HG03442 (cell line): Measurements from ENCODE around the gene LRBA.

Source experiments
- ATAC-seq: cut with Tn5 transposase; IDR thresholded peaks from one replicate; pipeline ENCODE4 v1.9.1; 2021; ENCODE audit warnings: mild to moderate bottlenecking, moderate library complexity; ENCODE audit not compliant: unreplicated experiment

LRBA gene

GRCh38 chr4:150236626-150237025 is 778.5 kb downstream of the LRBA start:
- no peak for ATAC-seq

DNA sequence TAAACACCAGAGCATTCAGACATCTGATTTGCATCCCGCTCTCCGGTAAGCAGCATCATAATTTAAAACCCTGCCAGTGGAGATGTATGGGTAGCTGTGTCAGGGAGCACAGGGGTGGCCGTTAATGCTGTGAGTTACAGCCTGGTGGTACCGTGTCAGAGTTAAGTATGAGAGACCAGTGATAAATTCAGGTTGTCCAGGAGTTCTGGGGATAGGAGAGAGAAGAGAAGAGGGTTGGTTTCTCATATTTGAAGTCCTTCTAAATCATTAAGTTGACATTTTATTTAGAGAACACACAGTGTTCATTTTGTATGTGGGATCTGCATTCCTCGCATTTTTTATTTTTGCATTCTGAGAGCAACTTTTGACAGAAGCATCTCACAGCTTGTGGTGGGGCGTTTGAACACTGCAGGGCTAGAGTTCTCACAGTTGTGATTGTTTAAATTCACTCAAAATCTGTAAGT is 779.2 kb downstream of the LRBA start:
- no peak for ATAC-seq

DNA sequence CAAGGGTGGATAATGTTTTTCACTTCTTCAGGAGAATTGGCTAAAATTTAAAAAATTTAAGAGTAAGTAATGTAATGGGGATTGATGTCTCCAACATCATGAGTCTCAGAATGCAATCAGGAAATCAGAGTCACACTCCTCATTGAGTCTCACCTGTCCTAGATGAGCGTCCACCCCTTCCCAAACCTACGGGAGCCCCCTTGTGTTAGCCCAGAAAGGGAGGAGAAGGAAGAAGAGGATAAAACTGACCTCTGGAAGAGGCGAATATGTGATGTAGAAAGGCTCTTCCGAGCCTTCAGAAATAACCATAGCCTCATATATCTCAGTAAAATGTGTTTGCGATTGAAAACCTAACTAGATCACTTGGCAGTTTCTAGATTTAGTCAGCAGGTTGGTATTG is 779.8 kb downstream of the LRBA start:
- no peak for ATAC-seq

DNA sequence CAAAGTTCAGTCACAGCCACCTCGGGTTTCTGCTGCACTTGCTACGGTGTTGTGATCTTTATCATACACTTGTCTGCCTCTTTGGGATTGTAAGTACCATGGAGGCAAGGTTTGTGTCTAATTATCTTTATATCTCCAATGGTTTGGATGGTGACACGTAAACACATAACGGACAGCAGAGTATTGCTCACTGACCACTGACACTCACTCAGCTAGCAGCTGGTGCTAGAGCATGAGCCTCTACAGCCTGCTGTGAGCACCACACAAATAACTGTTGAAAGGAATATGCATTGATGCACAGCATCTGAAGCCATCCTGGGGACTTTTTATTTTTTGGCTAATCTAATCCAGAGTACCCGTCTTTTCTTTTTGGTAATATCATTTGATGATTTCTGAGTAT is 780.8 kb downstream of the LRBA start:
- no peak for ATAC-seq

DNA sequence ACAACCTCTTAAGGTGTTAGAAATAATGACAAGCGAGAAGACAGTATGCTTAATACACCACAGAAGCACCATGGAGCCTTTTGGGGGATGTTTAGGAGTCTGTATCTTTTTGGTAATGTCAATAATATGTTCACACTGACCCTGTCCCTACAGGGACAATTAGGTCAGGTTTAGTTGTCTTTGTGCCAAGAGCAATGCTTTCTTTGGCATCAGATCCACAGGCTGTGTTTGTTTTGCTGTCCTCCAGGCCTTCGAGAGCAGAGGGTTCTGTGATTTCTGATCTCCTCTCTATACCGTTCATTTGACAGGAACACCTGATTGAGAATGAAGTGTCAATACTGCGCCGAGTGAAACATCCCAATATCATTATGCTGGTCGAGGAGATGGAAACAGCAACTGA is 783.1 kb downstream of the LRBA start:
- ATAC-seq = no peak

DNA sequence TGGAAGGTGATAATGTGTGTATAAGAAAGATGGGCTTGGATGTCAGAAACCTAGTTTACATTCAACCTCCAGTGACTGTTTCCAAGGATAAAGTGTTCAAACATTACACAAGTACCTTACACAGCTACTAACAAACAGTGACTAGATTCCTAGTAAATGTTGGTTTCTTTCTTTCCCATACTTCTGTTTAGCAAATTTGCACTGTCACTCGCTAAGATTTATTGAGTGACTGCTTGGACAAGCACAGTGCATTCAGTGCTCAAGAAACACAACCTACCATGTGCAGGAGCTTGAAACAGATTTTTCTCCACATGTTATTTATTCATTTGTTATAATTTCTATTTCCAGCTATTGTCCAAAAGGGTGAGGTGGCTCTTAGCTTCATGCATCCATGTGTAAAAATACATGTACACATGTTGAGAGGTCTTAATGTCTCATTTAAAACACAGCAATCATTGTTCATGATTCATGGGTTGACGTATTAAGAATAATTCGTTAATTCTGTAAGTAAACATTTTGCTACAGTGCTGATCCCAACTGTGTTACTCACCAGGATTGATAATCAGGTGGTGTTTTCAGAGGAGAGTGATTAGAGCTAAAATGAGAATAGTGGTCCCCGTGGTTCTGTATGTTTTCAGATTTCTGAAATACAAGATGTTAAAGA is 783.8 kb downstream of the LRBA start:
- ATAC-seq = no peak

- no peak for ATAC-seq
These were observed 784.5 kb downstream of the LRBA start for GRCh38 chr4:150230561-150230960.

DNA sequence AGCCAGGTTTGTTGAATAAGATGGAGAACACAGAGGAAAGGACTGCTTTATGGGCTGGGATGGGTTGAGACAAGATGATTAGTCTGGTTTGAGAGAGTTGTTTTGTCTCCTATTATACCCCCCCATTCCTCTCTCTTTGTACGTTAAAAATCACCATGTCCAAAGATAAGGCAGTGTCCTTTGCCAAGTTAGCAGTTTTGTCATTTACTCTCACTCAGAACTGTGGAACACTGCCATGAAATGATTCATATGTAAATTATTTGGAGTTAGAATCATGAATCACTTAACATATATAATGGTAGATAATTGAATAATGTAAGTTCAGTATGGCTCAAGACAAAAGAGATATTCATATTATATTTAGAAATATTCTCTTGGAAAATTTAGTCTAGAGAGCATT is 785.6 kb downstream of the LRBA start:
- no peak for ATAC-seq

- ATAC-seq = no peak
These were observed 790.0 kb downstream of the LRBA start for GRCh38 chr4:150224896-150225591.

DNA sequence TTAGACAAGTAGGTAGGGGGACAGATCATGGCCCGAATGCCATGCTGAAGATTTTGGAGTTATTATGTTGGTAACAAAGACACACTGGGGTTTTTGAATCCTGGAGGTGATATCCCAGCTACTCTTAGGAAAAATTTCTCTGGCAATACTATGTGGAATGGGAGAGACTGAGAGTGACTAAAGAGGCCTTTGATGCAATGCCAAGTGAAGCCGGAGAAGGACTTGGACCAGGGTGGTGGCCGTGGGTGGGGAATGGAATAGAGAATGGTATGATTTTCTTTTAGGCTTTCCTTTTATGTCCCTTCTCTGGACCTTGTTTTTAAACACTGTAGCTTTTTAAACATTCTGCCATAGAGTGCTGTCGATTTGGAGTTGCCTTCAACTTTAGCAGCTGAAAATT is 795.2 kb downstream of the LRBA start:
- ATAC-seq = no peak

DNA sequence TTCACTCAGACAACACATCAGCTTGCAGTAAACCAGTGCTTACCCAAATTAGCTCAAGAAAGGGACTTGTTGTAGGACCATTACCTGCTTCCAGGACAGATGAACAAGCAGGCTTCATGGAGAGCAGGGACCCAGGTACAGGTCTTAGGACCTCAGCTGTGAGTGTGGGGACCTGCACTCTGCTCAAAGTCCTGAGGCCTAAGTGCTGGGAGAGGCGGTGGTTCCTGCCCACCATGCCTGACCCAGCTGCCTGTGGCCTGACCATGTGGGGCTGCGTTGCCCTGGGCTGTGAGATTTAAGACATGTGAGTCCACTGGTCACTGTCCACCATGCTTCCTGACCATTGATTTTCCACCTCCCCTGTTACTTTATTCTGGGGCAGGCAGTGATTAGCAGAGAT is 796.6 kb downstream of the LRBA start:
- no peak for ATAC-seq

- ATAC-seq = no peak
These were observed 797.3 kb downstream of the LRBA start for GRCh38 chr4:150217808-150218207.

- ATAC-seq = no peak
These were observed 797.9 kb downstream of the LRBA start for GRCh38 chr4:150217192-150217591.

- ATAC-seq = no peak
These were observed 798.4 kb downstream of the LRBA start for GRCh38 chr4:150216726-150217125.

DNA sequence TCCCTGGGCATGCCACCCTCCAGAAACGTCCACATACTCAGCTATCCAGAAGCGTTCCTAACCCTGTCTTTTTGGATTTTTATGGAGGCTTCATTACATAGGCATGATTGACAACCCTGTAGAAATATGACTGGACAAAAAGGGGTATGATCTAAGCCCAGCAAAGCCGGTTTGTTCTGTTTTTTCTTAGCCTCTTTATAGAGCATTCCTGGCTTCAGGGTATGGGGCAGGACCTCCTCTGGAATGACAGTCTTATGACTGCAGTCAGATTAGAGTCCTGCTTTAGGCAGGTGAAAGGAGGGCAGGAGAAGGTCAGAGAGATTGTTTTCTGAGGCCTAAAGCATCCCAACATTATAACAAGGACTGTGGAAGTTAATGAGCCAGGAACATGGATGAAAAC is 799.5 kb downstream of the LRBA start:
- no peak for ATAC-seq
